Astrocyte of the spinal cord (primary cell): ENCODE data around the gene CKAP4.

Experiments used
- DNase-seq: peaks from one replicate; pipeline ENCODE4 v3.0.0; 2011; ENCODE audit warnings: low read depth, low spot score
- H3K4me3 ChIP-seq: 2 replicates; pipeline ENCODE4 v1.5.1; 2011; ENCODE audit warnings: low read depth, mild to moderate bottlenecking, low read length, moderate library complexity
- CTCF ChIP-seq: IDR thresholded peaks from 2 replicates; pipeline ENCODE4 v1.5.1; 2012; ENCODE audit warnings: low read depth, mild to moderate bottlenecking, low read length, inconsistent platforms
- in situ Hi-C: cut with HindIII; loops from 2 replicates; pipeline ENCODE4 v1.10.0; 2017; ENCODE audit warnings: low sequenced_read_pairs

The CKAP4 gene

GRCh38 chr12:106284358-106285105 lies 36.7 kb upstream of the CKAP4 start:
- in situ Hi-C loops, result no loop called here
- no peak for TF ChIP-seq CTCF
- DNase-seq, result no peak
- no peak overlapping the region for H3K4me3 ChIP-seq

- in situ Hi-C loops, result no loop called here
- H3K4me3 ChIP-seq, result no peak overlapping the region
- DNase-seq, result peak; percentile 46
- TF ChIP-seq CTCF, result peak; percentile 64
Observed at GRCh38 chr12:106282457-106283097, 34.8 kb upstream of the CKAP4 start.

- TF ChIP-seq CTCF, result no peak
- in situ Hi-C loops, result no loop called here
- DNase-seq, result no peak
- H3K4me3 ChIP-seq, result no peak overlapping the region
Observed at GRCh38 chr12:106281804-106282203, 34.0 kb upstream of the CKAP4 start.

DNA sequence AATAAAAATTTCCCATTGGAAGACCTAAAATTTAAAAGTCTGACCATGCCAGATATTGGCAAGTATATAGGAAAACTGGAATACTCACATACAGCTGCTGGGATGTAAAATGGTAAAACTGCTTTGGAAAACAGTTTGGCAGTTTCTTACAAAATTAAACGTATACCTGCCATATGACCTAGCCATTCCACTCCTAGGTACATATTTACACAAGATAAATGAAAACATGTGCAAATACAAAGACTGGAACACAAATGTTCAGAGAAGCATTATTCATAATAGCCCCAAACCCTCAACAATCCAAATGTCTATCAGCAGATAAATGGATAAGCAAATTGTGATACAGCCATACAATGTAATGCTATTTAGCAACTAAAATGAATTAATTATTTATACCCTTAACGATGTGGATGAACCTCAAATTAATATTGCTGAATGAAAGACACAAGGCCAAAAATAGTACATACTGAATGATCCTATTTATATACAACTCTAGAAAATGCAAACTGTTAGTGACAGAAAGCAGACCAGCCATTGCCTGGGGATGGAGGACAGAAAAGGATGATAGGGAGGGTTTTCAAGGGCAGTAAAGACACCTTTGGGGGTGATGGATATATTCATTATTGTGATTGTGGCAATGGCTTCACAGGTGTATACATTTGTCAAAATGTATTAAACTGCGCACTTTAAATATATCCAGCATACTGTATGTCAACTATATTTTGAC lies 33.4 kb upstream of the CKAP4 start:
- TF ChIP-seq CTCF, result no peak
- no peak overlapping the region for H3K4me3 ChIP-seq
- DNase-seq, result no peak
- in situ Hi-C loops, result no loop called here

- in situ Hi-C loops, result no loop called here
- no peak for TF ChIP-seq CTCF
Observed at GRCh38 chr12:106280106-106280505, 32.3 kb upstream of the CKAP4 start.

DNA sequence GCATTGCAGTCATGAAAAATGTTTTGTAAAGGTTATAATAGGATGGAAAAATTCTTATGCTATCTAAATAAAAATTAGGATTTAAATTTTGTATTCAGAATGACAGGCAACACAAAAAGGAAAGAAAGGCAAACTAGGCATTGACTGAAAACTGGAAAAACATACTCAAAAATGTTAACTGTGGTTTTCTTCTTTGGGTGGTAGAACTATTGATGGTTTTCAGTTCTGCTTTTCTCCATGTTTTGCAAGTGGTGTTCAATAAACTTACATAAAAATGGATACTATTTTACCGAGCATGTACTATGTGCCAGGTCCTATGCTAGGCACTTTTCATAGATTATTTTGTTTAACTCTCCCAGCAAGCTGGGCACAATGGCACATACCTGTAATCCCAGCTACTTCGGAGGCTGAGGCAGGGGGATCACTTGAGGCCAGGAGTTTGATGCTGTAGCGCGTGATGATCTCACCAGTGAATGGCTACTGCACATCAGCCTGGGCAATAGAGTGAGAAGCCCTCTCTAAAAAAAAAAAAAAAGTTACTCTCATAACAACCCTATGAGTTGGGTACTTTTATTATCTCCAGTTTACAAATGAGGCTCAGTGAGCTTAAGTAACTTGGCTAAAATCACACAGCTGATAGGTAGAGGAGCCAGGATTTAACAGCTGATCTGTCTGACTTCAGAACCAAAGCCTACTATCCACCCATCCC lies 28.4 kb upstream of the CKAP4 start:
- H3K4me3 ChIP-seq, result no peak overlapping the region
- TF ChIP-seq CTCF, result no peak
- in situ Hi-C loops, result no loop called here
- DNase-seq, result no peak

More at GRCh38 chr12:106280106-106280505, 32.3 kb upstream of the CKAP4 start:
- DNase-seq, result no peak
- H3K4me3 ChIP-seq, result no peak overlapping the region
